Prostate gland (tissue), 2 donors: ENCODE measurements around the gene ATP1A3.

ENCODE experiments used
- CTCF ChIP-seq, 4 experiments: fragments of 200-600 bp in 2 of 4; fragments of 450-650 bp in 2 of 4; sonication (generic) in 2 of 4; IDR thresholded peaks; 1 replicate in 3 of 4; 2 replicates in 1 of 4; pipeline ENCODE4 v1.5.1; 2016 to 2019; ENCODE audit warnings: antibody characterized with exemption in 4 of 4, mild to moderate bottlenecking in 2 of 4, moderate library complexity in 2 of 4
- POLR2A ChIP-seq: fragments of 450-650 bp; IDR thresholded peaks from one replicate; pipeline ENCODE4 v1.6.1; 2016; ENCODE audit warnings: antibody characterized with exemption, mild to moderate bottlenecking
- POLR2AphosphoS5 ChIP-seq: sonication (generic); formaldehyde crosslinking; IDR thresholded peaks from one replicate; pipeline ENCODE4 v1.6.1; 2017; ENCODE audit warnings: antibody characterized with exemption

- TF ChIP-seq CTCF (IDR thresholded peaks at IDR 0.05) (no peak), POLR2A (no peak), POLR2AphosphoS5 (no peak)
Observed at GRCh38 chr19:41991025-41991424, 3.0 kb downstream of the ATP1A3 start.
